Liver (tissue), 3 donors: Measurements from ENCODE around the gene GRIK2.
"Not testable (repeated sequence)": the region's sequence is repeated elsewhere in the genome, so short reads cannot be mapped to it uniquely, and the experiment has no call there.

Source experiments
- GABPA ChIP-seq, 2 donors: IDR thresholded peaks in 1 of 2; conservative IDR thresholded peaks in 1 of 2; 2 replicates each; pipeline ENCODE4 v1.6.1; 2016; ENCODE audit warnings: antibody characterized with exemption in 2 of 2, mild to moderate bottlenecking in 1 of 2, moderate library complexity in 1 of 2
- HNF4A ChIP-seq, 2 donors: conservative IDR thresholded peaks; 2 replicates each; pipeline ENCODE4 v1.6.1; 2016; ENCODE audit warnings: antibody characterized with exemption in 2 of 2, mild to moderate bottlenecking in 2 of 2
- JUND ChIP-seq, 2 donors: IDR thresholded peaks; 2 replicates each; pipeline ENCODE4 v1.6.1; 2016; ENCODE audit warnings: antibody characterized with exemption in 2 of 2
- NR2F2 ChIP-seq: IDR thresholded peaks from 2 replicates; pipeline ENCODE4 v1.6.1; 2016; ENCODE audit warnings: antibody characterized with exemption
- RAD21 ChIP-seq, 2 donors: IDR thresholded peaks; 2 replicates each; pipeline ENCODE4 v1.6.1; 2016; ENCODE audit warnings: antibody characterized with exemption in 2 of 2, mild to moderate bottlenecking in 2 of 2
- TAF1 ChIP-seq: conservative IDR thresholded peaks from 2 replicates; pipeline ENCODE4 v1.6.1; 2016; ENCODE audit warnings: antibody characterized with exemption, mild to moderate bottlenecking
- YY1 ChIP-seq: IDR thresholded peaks from 2 replicates; pipeline ENCODE4 v1.6.1; 2016; ENCODE audit warnings: antibody characterized with exemption, mild to moderate bottlenecking
- TF ChIP-seq, protein P1 (sequence below): fragments of 150-350 bp; IDR thresholded peaks from 2 replicates; pipeline ENCODE4 v1.5.1; 2017; ENCODE audit warnings: improper control_type of control experiment, low read depth, low read length; ENCODE audit not compliant: missing input control
- TF ChIP-seq, protein P2 (sequence below): IDR thresholded peaks from 2 replicates; pipeline ENCODE4 v1.6.1; 2016; ENCODE audit warnings: antibody characterized with exemption, mild to moderate bottlenecking
- donor health status: healthy.
- donor health status: healthy.

DNA sequence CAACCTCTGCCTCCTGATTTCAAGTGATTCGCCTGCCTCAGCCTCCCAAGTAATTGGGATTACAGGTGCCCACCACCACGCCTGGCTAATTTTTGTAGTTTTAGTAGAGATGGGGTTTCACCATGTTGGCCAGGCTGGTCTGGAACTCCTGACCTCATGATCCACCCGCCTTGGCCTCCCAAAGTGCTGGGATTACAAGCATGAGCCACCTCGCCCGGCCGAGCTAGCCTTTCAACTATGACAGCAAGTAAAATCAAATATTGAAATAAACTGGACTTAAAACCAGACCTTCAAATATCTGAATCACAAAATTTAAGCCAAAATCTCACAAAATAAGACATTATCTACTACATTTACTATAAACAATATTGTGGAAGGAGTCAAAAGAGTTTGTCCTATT, 42.9 kb upstream of the GRIK2 start:
- TF ChIP-seq, protein P1, sequence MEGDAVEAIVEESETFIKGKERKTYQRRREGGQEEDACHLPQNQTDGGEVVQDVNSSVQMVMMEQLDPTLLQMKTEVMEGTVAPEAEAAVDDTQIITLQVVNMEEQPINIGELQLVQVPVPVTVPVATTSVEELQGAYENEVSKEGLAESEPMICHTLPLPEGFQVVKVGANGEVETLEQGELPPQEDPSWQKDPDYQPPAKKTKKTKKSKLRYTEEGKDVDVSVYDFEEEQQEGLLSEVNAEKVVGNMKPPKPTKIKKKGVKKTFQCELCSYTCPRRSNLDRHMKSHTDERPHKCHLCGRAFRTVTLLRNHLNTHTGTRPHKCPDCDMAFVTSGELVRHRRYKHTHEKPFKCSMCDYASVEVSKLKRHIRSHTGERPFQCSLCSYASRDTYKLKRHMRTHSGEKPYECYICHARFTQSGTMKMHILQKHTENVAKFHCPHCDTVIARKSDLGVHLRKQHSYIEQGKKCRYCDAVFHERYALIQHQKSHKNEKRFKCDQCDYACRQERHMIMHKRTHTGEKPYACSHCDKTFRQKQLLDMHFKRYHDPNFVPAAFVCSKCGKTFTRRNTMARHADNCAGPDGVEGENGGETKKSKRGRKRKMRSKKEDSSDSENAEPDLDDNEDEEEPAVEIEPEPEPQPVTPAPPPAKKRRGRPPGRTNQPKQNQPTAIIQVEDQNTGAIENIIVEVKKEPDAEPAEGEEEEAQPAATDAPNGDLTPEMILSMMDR = not testable (repeated sequence)
- TF ChIP-seq NR2F2; HNF4A (conservative IDR thresholded peaks at IDR 0.05); TAF1; GABPA (IDR thresholded peaks at IDR 0.05 in 1 of 2, conservative IDR thresholded peaks at IDR 0.05 in 1 of 2); YY1; RAD21 (IDR thresholded peaks at IDR 0.05); JUND (IDR thresholded peaks at IDR 0.05): not testable (repeated sequence)
- TF ChIP-seq, protein P2, sequence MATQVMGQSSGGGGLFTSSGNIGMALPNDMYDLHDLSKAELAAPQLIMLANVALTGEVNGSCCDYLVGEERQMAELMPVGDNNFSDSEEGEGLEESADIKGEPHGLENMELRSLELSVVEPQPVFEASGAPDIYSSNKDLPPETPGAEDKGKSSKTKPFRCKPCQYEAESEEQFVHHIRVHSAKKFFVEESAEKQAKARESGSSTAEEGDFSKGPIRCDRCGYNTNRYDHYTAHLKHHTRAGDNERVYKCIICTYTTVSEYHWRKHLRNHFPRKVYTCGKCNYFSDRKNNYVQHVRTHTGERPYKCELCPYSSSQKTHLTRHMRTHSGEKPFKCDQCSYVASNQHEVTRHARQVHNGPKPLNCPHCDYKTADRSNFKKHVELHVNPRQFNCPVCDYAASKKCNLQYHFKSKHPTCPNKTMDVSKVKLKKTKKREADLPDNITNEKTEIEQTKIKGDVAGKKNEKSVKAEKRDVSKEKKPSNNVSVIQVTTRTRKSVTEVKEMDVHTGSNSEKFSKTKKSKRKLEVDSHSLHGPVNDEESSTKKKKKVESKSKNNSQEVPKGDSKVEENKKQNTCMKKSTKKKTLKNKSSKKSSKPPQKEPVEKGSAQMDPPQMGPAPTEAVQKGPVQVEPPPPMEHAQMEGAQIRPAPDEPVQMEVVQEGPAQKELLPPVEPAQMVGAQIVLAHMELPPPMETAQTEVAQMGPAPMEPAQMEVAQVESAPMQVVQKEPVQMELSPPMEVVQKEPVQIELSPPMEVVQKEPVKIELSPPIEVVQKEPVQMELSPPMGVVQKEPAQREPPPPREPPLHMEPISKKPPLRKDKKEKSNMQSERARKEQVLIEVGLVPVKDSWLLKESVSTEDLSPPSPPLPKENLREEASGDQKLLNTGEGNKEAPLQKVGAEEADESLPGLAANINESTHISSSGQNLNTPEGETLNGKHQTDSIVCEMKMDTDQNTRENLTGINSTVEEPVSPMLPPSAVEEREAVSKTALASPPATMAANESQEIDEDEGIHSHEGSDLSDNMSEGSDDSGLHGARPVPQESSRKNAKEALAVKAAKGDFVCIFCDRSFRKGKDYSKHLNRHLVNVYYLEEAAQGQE = not testable (repeated sequence)
